OCI-LY1 (cell line): ENCODE results near the gene SLC24A4.

ENCODE experiments used
- H2AFZ ChIP-seq: fragments of 200-600 bp; sonication (generic), shearing (Covaris generic); 2 replicates; pipeline ENCODE4 v1.6.0; 2014; ENCODE audit warnings: antibody characterized with exemption, mild to moderate bottlenecking, low read length
- H3F3A ChIP-seq: fragments of 200-600 bp; sonication (generic), shearing (Covaris generic); 2 replicates; pipeline ENCODE4 v1.6.0; 2014; ENCODE audit warnings: mild to moderate bottlenecking, antibody characterized with exemption, low read length, moderate library complexity; ENCODE audit not compliant: insufficient read depth
- H3K27ac ChIP-seq: fragments of 200-600 bp; sonication (generic); 2 replicates; pipeline ENCODE4 v1.5.1; 2014; ENCODE audit warnings: low read length, mixed run types, mild to moderate bottlenecking, low read depth; ENCODE audit not compliant: poor library complexity, severe bottlenecking
- H3K27me3 ChIP-seq: fragments of 200-600 bp; sonication (generic); 2 replicates; pipeline ENCODE4 v1.6.0; 2014; ENCODE audit warnings: antibody characterized with exemption, mild to moderate bottlenecking, low read length, moderate library complexity; ENCODE audit not compliant: insufficient read depth
- H3K36me3 ChIP-seq: fragments of 200-600 bp; sonication (generic); 2 replicates; pipeline ENCODE4 v1.6.1; 2014; ENCODE audit warnings: mild to moderate bottlenecking, antibody characterized with exemption, low read length, moderate library complexity, mixed read lengths; ENCODE audit not compliant: insufficient read depth
- H3K4me1 ChIP-seq: fragments of 200-600 bp; sonication (generic); 2 replicates; pipeline ENCODE4 v1.5.1; 2014; ENCODE audit warnings: mild to moderate bottlenecking, low read length, moderate library complexity; ENCODE audit not compliant: insufficient read depth, severe bottlenecking
- H3K4me2 ChIP-seq: fragments of 200-600 bp; sonication (generic), shearing (Covaris generic); 2 replicates; pipeline ENCODE4 v1.6.1; 2014; ENCODE audit warnings: low read length
- H3K4me3 ChIP-seq: fragments of 200-600 bp; sonication (generic); 2 replicates; pipeline ENCODE4 v1.5.1; 2014; ENCODE audit warnings: low read length, low read depth, mild to moderate bottlenecking, mixed read lengths; ENCODE audit not compliant: poor library complexity, severe bottlenecking
- H3K79me2 ChIP-seq: fragments of 200-600 bp; shearing (Covaris generic); 2 replicates; pipeline ENCODE4 v1.6.1; 2016; ENCODE audit warnings: mixed run types, low read length, mixed read lengths; ENCODE audit not compliant: insufficient read depth
- H3K9ac ChIP-seq: fragments of 200-600 bp; sonication (generic), shearing (Covaris generic); 2 replicates; pipeline ENCODE4 v1.6.1; 2014; ENCODE audit warnings: mild to moderate bottlenecking, low read length, mixed read lengths
- H3K9me2 ChIP-seq: fragments of 200-600 bp; sonication (generic), shearing (Covaris generic); 2 replicates; pipeline ENCODE4 v1.6.1; 2014; ENCODE audit warnings: low read depth, mild to moderate bottlenecking, low read length, mixed read lengths
- H3K9me3 ChIP-seq: fragments of 200-600 bp; shearing (Covaris generic); 2 replicates; pipeline ENCODE4 v1.6.1; 2014; ENCODE audit warnings: low read length, mixed read lengths
- H4K20me1 ChIP-seq: fragments of 200-600 bp; sonication (generic), shearing (Covaris generic); 2 replicates; pipeline ENCODE4 v1.6.0; 2016; ENCODE audit warnings: mild to moderate bottlenecking, low read length; ENCODE audit not compliant: insufficient read depth
- EZH2 ChIP-seq: fragments of 200-600 bp; sonication (generic), shearing (Covaris generic); IDR thresholded peaks from 2 replicates; pipeline ENCODE4 v1.8.0; 2017; ENCODE audit warnings: borderline replicate concordance, mixed run types, mild to moderate bottlenecking, antibody characterized with exemption, low read length, moderate library complexity, mixed read lengths
- TF ChIP-seq, protein P1 (sequence below): fragments of 200-600 bp; sonication (generic), shearing (Covaris generic); IDR thresholded peaks from 2 replicates; pipeline ENCODE4 v1.5.1; 2017; ENCODE audit warnings: mild to moderate bottlenecking, antibody characterized with exemption, low read length, moderate library complexity, mixed read lengths

SLC24A4 gene

GRCh38 chr14:92470215-92470614, 147.2 kb downstream of the SLC24A4 start:
- no peaks in the 10 kb centered on the region for H4K20me1 ChIP-seq
- H3F3A ChIP-seq = no peaks in the 10 kb centered on the region
- no peaks in the 10 kb centered on the region for H3K9me2 ChIP-seq
- H3K4me2 ChIP-seq = no peak overlapping the region
- TF ChIP-seq, protein P1, sequence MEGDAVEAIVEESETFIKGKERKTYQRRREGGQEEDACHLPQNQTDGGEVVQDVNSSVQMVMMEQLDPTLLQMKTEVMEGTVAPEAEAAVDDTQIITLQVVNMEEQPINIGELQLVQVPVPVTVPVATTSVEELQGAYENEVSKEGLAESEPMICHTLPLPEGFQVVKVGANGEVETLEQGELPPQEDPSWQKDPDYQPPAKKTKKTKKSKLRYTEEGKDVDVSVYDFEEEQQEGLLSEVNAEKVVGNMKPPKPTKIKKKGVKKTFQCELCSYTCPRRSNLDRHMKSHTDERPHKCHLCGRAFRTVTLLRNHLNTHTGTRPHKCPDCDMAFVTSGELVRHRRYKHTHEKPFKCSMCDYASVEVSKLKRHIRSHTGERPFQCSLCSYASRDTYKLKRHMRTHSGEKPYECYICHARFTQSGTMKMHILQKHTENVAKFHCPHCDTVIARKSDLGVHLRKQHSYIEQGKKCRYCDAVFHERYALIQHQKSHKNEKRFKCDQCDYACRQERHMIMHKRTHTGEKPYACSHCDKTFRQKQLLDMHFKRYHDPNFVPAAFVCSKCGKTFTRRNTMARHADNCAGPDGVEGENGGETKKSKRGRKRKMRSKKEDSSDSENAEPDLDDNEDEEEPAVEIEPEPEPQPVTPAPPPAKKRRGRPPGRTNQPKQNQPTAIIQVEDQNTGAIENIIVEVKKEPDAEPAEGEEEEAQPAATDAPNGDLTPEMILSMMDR = no peak
- TF ChIP-seq EZH2 = no peak
- H3K36me3 ChIP-seq = no peaks in the 10 kb centered on the region
- no peak overlapping the region for H2AFZ ChIP-seq
- no peaks in the 10 kb centered on the region for H3K9me3 ChIP-seq
- H3K27me3 ChIP-seq = no peaks in the 10 kb centered on the region
- no peak overlapping the region for H3K9ac ChIP-seq
- H3K27ac ChIP-seq = no peak overlapping the region
- no peaks in the 10 kb centered on the region for H3K79me2 ChIP-seq
- H3K4me1 ChIP-seq = no peaks in the 10 kb centered on the region
- no peak overlapping the region for H3K4me3 ChIP-seq

- no peaks in the 10 kb centered on the region for H3F3A ChIP-seq
- H3K9me2 ChIP-seq = no peaks in the 10 kb centered on the region
- H3K36me3 ChIP-seq = no peaks in the 10 kb centered on the region
- no peak overlapping the region for H2AFZ ChIP-seq
- H3K79me2 ChIP-seq = no peaks in the 10 kb centered on the region
- H4K20me1 ChIP-seq = no peaks in the 10 kb centered on the region
- TF ChIP-seq EZH2 = no peak
- TF ChIP-seq, protein P1 = no peak
- no peaks in the 10 kb centered on the region for H3K4me1 ChIP-seq
- no peak overlapping the region for H3K27ac ChIP-seq
- H3K9ac ChIP-seq = no peak overlapping the region
- H3K9me3 ChIP-seq = no peaks in the 10 kb centered on the region
- no peaks in the 10 kb centered on the region for H3K27me3 ChIP-seq
- H3K4me2 ChIP-seq = no peak overlapping the region
- H3K4me3 ChIP-seq = no peak overlapping the region
Observed at GRCh38 chr14:92470811-92471210, 147.8 kb downstream of the SLC24A4 start.

DNA sequence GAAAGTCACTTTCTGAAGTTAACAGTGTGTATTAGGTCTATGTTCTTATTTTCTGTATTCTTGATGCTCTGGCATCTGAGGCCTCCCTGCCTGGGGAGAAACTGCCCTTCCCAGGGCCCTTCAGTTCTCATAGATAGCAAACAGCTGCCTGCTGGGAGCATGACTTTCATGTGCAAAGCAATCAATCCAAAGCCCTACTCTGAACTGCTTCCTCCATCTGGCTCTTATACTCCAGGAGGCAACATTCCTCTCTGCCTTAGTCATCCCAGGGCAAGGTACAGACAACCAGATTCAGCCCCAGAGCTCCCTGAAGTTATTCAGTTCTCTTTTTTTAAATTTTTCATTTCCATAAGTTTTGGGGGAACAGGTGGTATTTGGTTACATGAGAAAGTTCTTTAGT, 149.0 kb downstream of the SLC24A4 start:
- no peaks in the 10 kb centered on the region for H3K4me1 ChIP-seq
- H4K20me1 ChIP-seq = no peaks in the 10 kb centered on the region
- no peak overlapping the region for H3K27ac ChIP-seq
- H3K4me3 ChIP-seq = no peak overlapping the region
- H2AFZ ChIP-seq = no peak overlapping the region
- TF ChIP-seq, protein P1 = no peak
- TF ChIP-seq EZH2 = no peak
- H3K4me2 ChIP-seq = no peak overlapping the region
- no peaks in the 10 kb centered on the region for H3K9me2 ChIP-seq
- H3F3A ChIP-seq = no peaks in the 10 kb centered on the region
- no peaks in the 10 kb centered on the region for H3K36me3 ChIP-seq
- no peak overlapping the region for H3K9ac ChIP-seq
- H3K27me3 ChIP-seq = no peaks in the 10 kb centered on the region
- no peaks in the 10 kb centered on the region for H3K79me2 ChIP-seq
- H3K9me3 ChIP-seq = no peaks in the 10 kb centered on the region
